ENCODE data around the gene RAI1.

DNA sequence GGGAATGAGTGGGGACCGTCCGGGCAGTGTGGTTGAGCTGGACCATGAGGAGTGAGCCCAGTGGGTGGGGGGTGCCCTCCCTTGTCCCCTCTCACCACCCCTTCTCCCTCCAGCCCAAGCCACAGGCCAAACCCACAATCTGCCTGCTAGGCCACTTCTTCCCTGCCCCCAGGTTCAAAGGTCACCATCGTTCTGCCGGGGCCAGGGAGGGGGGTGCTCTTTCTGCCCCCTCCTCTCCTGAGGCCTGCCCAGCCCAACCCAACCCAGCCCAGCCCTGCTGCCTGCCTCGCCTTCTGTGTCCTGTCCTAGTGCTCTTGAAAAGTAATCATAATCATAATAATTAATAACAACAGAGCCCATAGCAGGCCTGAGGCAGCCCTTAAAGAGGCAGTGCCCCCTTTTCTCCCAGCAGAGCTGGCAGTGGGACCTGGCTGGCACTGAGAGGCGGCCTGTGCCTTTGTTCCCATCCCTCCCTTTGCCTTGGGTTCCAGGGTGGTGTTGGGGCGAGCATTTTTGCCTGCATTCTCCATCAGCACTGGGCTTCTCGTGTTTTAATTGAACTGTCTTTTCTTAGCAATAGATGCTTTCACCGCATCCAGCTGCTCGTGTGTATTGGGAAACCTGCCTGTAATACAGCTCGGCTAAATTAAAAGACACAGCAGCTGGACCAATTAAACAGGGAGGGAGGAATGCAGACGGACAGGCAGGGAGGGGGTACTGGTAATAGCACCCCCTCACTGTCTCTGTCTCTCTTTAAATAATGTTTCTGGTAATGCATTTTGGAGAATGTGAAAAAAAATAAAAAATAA lies 108.8 kb downstream of the RAI1 start:
- TF ChIP-seq PATZ1 (CRISPR knock-in tag; IDR thresholded peaks at IDR 0.05; ENCODE audit: borderline replicate concordance) (peak; percentile 59), ZFP3 (CRISPR knock-in tag; IDR thresholded peaks at IDR 0.05) (no peak), RARB (CRISPR knock-in tag; IDR thresholded peaks at IDR 0.05) (no peak)
- TF ChIP-seq, protein P1, sequence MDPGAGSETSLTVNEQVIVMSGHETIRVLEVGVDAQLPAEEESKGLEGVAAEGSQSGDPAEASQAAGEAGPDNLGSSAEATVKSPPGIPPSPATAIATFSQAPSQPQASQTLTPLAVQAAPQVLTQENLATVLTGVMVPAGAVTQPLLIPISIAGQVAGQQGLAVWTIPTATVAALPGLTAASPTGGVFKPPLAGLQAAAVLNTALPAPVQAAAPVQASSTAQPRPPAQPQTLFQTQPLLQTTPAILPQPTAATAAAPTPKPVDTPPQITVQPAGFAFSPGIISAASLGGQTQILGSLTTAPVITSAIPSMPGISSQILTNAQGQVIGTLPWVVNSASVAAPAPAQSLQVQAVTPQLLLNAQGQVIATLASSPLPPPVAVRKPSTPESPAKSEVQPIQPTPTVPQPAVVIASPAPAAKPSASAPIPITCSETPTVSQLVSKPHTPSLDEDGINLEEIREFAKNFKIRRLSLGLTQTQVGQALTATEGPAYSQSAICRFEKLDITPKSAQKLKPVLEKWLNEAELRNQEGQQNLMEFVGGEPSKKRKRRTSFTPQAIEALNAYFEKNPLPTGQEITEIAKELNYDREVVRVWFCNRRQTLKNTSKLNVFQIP (CRISPR knock-in tag; IDR thresholded peaks at IDR 0.05; ENCODE audit: borderline replicate concordance, low read depth), result no peak
- TF ChIP-seq, protein P2, sequence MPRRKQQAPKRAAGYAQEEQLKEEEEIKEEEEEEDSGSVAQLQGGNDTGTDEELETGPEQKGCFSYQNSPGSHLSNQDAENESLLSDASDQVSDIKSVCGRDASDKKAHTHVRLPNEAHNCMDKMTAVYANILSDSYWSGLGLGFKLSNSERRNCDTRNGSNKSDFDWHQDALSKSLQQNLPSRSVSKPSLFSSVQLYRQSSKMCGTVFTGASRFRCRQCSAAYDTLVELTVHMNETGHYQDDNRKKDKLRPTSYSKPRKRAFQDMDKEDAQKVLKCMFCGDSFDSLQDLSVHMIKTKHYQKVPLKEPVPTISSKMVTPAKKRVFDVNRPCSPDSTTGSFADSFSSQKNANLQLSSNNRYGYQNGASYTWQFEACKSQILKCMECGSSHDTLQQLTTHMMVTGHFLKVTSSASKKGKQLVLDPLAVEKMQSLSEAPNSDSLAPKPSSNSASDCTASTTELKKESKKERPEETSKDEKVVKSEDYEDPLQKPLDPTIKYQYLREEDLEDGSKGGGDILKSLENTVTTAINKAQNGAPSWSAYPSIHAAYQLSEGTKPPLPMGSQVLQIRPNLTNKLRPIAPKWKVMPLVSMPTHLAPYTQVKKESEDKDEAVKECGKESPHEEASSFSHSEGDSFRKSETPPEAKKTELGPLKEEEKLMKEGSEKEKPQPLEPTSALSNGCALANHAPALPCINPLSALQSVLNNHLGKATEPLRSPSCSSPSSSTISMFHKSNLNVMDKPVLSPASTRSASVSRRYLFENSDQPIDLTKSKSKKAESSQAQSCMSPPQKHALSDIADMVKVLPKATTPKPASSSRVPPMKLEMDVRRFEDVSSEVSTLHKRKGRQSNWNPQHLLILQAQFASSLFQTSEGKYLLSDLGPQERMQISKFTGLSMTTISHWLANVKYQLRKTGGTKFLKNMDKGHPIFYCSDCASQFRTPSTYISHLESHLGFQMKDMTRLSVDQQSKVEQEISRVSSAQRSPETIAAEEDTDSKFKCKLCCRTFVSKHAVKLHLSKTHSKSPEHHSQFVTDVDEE (CRISPR knock-in tag; IDR thresholded peaks at IDR 0.05), result no peak

Measured in SK-N-SH treated with all-trans-retinoic acid at 6 μM for 48 hours (cell line).